NCI-H1436 (cell line): Measurements from ENCODE around the gene TRIM33.
"Not testable (repeated sequence)": the region's sequence is repeated elsewhere in the genome, so short reads cannot be mapped to it uniquely, and the experiment has no call there.

Experiments
- DNase-seq: peaks from one replicate; lab custom pipeline; 2025; lab: John Stamatoyannopoulos, UW

TRIM33 gene

DNA sequence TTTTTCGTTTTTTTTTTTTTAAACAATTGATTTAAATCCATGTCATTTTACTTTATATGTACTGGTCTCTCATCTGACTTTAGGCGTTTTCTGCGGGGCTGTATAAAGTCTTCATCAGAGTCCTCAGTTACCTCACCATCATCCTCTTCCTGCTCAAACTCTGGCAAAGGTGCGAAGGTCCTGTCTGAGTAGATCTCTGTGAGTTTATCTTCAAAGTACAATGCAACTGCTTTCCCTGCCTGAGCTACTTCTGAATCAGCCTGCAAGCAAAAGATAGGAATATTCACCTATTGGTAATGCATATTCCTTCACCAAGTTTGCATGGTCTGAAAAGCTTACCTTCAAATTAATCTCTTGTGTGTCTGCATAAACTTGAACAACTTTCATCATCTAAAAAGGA, 113.4 kb downstream of the TRIM33 start:
- no peak for DNase-seq

DNA sequence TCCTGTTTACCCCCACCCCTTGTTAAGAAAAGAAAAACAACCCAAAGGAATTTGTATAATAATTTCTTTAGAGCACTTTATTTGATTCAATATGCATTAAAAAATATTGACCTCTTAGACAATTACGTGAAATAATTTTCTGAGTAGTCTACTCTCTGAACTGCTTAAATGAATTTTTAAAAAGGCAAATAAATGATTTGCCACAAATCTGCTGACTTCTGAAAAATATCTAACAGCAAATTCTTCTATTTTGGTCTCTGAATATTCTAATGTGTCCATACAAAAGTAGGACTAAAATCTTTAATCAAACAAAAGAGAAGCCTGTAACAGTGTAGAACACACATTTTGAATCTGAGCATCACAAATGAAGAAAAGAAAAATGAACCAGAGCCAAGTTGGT, 115.1 kb downstream of the TRIM33 start:
- DNase-seq: no peak

DNA sequence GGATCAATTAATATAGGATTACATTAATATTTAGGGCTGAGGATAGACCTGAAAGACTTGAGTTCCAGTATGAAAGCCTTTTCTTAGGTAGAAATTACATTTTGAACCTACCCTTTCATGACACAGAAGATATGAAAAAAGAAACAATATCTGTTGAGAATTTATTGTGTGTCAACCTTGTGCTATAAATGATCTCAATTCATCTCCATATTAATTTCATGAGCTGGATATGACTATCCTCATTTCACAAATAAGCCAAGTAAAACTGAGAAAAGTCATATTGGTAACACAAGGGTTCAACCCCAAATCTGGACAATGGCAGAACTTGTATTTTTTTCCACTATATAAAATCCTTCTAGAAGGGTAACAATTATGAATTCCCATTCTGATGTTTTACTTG, 120.0 kb downstream of the TRIM33 start:
- no peak for DNase-seq

DNA sequence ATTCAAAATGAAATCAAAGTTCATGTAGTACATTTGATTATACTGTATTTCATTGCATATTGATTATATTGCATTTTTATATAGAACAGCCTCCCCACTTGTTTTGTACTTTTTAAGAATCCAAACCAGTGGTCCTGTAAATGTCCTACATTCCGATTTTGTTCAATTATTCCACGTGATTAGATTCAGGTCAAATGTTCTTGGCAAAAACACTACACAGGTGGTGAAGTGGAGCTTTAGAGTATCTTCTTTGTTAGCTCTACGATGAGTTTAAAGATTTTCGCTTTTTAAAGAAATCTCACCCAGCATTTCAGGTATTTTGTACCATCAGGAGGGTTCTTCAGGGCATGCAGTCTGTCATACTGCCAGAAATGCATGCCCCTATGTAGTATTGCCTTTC, 120.6 kb downstream of the TRIM33 start:
- no peak for DNase-seq

DNA sequence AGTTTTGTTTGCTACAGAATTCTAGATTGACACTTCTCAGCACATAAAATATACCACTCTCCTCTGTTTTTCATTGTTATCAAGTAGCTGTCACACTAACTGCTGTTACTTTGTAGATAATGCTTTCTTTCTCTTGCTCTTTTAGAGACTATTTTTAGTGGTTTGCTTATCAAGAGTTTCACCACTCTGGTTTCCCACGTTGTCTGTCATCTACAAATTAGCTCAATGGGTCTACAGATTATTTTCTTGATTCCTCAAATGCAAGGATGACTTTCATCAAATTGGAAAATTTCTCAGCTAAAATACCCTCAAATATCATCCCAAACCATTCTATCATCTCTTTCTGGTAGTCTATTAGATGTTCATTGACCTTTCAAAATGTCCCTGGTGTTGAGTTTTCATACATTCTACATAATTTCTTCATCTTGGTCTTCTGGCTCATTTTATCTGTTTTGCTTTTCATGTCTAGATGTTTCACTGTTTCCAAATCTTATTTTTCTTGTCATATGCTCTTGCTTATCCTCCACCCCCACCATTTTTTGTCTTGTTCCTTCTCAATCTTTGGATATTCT, 122.5 kb downstream of the TRIM33 start:
- DNase-seq: no peak

DNA sequence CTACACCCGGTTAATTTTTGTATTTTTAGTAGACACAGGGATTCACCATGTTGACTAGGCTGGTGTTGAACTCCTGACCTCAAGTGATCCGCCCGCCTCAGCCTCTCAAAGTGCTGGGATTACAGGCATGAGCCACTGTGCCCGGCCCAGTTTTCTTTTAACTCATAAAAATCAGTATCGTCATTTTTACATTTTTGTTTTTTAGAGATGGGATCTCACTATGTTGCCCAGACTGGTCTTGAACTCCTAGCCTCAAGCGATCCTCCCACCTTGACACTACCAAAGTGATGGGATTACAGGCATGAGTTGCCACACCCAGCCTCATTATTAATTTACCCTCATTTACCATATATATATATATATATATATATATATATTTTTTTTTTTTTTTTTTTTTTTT, 123.4 kb downstream of the TRIM33 start:
- DNase-seq: not testable (repeated sequence)

DNA sequence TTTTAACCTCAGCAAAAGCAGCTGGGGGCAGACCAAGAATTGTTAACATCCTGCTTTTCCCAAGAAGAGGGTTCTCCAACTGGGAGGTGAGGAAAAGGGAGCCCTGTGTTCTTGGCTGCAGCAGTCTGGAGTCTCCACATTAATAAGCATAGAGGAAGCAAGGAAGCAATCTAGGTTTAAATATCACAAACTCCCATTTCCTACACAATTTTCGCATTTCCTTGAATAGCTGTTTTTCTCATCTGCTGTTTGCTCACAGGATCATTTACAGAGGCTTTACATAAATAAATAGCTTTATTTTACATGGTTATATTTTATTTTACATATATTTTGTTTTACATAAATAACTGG, 124.0 kb downstream of the TRIM33 start:
- DNase-seq: no peak

DNA sequence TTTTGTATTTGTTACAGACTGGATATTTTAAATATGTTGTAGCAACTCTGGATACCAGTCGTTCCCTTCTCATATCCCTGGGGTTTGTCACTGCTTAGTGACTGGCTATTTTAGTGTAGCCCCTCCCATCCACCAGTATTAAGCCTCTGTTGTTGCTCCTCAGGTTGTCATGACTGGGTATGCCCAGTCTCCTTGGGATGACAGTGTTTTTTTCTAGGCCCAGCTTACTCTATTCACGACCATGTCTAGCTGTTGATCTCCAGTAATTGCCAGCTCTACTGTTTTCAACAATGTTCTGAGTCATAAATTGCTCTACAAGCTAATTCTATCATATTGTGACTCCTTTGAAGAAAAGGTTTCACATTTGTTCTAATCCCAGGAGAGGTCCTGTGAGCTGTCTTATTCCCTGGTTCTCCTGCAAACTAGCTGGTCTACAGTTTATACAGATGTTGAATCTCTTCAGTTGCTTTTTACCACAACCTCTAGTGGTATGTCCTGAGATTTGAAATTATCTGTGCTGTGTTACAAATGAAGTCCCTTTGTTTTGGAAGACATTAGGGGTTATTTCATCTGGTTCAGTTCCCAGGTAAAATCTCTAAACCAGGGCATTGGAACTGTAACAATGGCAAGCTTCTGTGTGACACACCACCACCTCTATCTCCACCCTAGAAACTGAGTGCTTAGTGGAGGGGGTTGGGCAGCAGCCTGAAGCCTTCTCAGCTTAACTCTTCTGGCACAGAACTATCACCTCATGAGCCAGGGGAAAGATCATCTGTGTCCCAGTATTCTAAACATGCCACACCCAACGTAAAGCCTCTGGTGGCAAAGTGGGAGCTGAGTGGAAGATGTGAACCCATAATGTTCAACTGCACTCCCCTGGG, 124.6 kb downstream of the TRIM33 start:
- DNase-seq: no peak

DNA sequence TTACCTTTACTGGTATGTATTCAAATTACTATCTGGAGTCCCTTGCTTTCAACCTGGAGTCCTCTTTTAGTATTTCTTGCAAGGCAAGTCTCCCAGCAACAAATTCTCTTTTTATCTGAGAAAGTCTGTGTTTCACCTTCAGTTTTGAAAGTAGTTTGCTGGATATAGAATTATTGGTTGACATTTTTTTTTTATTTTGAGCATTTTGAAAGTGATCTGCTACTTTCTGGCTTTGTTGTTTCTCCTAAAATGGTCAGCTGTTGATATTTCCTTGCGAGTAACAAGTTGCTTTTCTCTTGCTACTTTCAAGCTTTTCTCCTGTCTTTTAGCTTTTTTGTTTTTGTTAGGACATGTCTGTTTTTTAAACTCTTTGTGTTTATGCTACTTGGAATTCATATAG, 126.1 kb downstream of the TRIM33 start:
- DNase-seq: no peak

DNA sequence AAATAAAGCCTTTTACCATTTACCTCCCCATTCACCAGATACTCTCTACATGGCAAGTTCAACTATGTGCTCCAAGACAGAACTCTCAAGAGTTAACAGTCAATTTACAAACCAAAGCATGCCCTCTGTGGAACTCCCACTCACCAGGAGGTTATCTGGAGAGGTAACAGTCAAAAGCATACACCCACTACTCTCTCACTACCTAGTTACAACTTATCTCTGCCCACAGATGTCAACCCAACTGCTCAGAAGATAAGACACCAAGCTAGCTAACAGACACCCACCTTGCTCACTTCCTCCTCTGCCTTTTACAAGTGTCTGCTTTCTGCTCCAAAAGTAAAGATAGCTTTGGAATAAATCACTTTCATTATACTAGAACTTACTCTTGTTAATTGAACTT, 131.0 kb downstream of the TRIM33 start:
- DNase-seq: no peak

DNA sequence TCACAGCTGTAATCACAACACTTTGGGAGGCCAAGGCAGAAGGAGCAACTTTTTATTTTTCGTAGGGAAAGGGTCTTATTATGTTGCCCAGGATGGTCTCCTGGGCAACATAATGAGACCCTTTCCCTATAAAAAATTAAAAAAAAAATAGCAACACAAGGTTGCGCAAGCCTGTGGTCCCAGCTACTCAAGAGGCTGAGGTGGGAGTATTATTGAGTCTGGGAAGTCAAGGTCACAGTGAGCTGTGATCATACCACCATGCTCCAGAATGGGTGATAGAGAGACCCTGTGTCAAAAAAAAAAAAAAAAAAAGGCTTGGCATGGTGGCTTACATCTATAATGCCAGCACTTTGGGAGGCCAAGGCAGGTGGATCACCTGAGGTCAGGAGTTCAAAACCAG, 131.6 kb downstream of the TRIM33 start:
- no peak for DNase-seq

DNA sequence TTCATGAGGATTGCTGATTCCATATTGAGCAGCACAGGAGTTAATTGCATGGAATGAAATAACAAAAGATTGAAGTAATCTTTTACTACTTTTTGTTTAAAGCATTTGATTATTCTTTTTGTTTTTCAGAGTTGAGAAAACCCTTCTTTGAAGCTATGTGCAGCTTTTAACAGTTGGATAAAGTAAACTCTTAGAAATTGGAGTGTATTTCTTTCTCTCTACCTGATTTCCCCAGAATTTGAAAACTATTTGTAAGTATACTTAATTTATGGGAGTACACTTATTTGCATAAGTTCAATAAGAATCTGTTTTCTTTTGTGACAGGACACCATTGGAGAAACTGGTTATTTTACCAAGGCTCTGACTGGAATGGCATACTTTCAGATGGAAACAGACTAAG, 133.6 kb downstream of the TRIM33 start:
- DNase-seq: no peak

DNA sequence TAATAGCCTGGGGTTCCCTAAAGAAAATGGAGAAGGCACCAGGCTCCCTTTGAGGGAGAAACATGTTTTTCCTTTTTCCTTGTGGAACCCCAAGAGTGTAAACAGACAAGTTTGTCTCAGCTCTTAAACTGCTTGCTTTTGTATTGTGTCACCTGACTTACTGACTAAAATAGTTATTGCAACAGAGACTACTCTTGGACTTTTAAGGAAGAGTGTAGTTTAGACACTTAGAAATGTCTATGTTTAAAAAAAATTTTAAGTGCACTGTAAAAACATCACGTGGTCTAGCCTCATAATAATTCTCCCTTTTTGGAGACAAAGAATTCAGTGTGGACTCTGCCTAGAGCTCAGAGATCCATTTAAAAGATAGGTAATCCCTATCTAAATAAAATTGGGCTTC, 141.1 kb downstream of the TRIM33 start:
- no peak for DNase-seq

DNA sequence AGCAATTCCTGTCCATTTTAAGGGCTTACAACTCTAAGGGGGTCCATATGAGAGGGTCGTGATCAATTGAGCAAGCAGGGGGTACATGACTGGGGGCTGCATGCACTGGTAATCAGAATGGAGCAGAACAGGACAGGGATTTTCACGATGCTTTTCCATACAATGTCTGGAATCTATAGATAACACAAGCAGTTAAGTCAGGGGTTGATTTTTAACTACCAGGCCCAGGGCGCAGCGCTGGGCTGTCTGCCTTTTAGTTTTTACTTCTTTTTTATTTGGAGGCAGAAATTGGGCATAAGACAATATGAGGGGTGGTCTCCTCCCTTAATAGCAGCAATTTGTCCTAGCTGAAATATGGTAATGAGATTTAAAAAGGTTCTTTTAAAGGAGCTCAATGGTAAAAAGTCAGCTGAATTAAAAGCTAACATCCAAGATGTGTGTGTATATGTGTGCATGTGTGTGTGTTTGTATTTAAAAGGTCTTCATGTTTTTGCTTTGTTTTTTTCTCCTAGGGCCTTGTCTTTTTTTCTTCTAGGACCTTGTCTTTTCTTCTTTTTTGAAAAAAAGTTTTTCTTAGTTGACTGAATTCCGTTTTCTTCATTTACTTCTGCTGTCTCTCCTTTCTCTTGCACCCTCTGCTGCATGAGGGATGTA, 141.6 kb downstream of the TRIM33 start:
- not testable (repeated sequence) for DNase-seq

DNA sequence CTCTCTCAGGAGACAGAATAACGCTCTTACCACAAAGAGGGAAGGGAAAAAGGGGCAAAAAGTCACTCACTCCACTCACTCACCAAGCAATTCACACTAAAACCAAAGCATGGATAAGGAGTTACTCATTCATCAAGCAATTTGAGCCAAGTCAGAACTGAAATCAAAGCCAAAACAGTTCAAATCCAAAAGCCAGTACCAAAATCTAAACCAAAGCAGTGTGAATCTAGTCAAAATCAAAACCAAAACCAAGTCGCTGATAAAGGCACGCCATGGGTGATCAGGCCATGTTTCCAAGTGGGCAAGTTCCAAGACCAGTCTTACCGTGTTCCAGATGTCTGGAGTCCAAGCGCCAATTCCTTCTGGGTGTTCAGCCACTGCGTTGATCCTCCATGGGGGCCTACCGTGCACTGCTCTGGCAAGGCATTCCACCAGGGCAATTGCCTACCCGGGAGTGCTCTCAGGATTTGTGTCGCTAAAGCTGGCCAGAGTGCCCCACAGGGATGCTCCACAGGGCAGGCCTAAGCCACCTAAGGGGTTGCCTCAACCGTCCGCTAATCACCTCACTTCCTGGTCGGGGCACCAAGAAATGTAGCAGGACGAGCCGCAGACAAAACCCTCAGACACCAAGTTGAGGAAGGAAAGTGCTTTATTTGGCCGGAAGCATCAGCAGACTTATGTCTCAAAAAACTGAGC, 142.3 kb downstream of the TRIM33 start:
- no peak for DNase-seq

DNA sequence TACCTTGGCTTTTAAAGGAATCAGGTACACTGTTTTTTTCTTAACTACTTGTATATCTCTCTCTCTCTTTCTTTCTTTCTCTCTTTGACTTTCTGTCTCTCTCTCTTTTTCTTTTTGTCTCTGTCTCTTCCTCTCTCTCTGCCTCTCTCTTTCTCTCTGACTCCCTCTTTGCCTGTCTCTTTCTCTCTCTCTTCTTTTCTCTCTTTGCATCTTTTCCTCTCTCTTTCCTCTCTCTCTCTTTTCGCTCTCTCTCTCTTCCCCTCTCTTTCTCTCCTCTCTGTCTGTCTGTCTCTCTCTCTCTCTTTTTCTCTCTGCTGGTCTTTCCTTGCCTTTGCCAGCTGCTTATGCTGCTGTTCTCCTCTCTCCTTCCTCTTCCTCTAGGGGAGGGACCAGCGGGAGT, 143.2 kb downstream of the TRIM33 start:
- no peak for DNase-seq

DNA sequence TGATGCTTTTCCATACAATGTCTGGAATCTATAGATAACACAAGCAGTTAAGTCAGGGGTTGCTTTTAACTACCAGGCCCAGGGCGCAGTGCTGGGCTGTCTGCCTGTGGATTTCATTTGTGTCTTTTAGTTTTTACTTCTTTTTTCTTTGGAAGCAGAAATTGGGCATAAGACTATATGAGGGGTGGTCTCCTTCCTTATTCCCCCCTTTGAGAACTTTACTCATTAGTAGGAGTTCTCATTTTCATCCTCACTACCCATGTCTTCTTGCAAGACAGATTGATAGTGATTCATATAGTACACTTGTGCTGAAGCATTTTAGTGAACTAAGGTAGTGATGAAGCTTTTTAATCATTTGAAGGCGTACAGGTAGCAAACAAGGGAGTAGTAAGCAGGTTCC, 147.8 kb downstream of the TRIM33 start:
- DNase-seq: not testable (repeated sequence)

DNA sequence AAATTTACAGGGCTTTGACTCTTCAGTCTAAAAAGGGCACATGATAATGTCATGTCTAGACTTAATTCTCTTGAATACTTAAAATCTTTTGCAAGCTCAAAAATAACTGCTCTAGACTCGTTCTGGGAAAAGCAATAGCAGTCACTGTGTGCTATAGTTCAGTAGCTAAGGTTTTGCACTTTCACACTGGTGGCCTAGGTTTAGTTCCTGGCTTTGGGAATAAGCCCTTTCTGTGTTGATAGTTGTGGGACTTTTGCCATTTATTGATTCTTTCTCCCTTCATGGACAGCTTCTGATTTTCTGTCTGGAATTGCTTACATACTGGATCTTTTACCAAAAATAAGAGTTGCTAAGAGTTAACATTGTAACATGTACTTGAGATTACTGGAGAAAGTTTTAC, 151.2 kb downstream of the TRIM33 start:
- DNase-seq: no peak

DNA sequence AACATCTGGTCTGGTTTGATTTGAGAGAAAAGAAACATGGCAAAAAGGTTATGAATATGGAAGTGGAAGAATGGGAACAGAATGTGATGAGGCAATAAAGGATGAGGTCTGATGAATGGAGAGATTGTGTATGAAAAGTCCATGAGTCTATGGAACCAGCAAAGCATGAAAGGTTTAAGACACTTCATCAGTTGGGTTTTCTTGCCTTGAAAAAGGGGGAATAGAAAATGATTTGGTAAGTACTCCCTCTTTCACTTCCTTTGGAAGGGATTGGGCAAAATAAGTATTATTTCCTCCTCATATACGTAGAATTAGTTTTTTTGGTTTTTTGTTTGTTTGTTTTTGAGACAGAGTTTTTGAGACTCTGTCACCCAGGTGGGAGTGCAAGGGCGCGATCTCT, 155.8 kb downstream of the TRIM33 start:
- DNase-seq: no peak

DNA sequence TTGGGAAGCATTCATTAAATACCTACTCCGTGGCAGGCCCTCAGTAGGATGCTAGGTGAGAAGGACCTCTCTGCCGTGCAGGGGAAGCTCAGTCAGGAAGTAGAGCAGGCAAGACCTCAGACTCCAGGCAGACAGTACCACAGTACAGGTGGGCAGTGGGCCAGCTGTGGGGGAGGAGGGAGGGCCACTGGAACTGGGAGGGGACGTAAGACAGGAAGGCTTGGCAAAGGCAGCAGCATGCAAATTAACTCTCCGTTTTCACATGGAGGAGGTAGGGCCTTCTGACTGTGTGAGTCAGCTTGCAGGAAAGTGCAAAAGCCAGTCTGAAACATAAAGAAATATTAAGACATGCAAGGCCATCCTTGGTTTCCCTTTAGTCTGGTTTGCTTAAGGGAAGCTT, 157.7 kb downstream of the TRIM33 start:
- peak; percentile 38 for DNase-seq

DNA sequence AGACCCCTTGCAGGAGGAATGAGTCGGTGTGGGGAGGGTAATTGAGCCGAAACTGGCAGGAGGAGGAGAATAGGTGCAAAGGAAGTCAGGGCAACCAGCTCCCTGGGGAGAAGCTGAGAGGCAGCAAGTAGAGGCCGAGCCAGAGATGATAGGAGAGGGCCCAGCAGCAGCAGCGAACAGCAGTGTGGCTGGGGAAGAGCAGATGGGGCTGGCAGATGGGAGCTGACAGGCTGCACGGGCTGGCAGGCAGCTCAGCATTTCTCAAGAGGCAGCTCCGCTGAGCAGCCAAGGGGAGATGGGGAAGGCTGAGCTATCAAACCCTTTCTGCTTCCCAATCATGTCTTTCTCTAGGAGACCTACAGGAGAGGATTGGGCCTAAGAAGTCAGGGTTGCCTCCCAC, 158.2 kb downstream of the TRIM33 start:
- DNase-seq: peak; percentile 38

DNA sequence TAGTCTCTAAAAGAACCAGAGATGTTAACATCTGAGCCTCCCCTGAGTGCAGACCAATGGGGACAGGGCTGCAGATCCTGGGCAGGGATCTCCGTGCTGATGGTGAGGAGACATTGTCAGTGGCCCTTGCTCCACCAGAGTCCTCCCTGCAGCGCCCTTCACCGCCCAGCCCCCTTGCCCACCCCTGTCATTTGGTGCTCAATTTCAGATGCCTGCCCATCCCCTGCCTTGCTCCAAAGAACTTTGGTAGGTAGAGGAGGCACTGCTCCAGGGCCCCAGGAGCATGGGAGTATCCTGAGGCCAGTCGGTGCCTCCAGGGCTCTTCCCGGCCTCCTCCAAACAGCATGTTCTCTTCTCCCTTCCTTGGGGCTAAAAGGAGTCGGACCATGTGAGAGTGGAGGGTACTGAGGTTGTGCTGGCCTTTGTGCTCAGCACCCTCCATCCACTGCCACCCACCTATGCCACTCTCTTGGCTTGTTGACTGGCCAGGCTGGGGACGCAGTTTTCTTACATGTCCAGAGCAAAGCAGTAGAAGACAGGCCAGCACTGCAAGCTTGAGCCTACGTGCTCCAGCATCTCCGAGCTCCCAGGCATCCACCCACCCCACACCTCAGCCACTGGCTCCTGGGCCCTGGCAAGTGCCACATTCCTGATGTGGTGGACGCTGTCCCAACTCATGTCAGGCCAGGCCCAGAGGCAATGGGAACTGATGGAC, 160.1 kb downstream of the TRIM33 start:
- DNase-seq: no peak
